Caco-2 (cell line): Measurements from ENCODE around the gene TMPRSS15. TPM values are rescaled to one million over a fixed set of nuclear protein-coding genes. Genes with fewer than 3 reads are reported as not detected.

Experiments
- BruUV-seq: library from RNA; stranded (reverse); fragments of 400-500 nt; replicated peaks from 2 replicates; lab custom pipeline; 2021; lab: Mats Ljungman, UMichigan
- CTCF ChIA-PET: fragments of 300-600 bp; sonication (Branson Sonifier 250); formaldehyde crosslinking; loops from one replicate; lab custom pipeline; 2022; ENCODE audit warnings: antibody characterized with exemption; lab: Charles Lee
- POLR2A ChIA-PET: fragments of 300-600 bp; sonication (Branson Sonifier 250); formaldehyde crosslinking; loops from one replicate; lab custom pipeline; 2022; ENCODE audit warnings: antibody characterized with exemption; lab: Charles Lee
- DNase-seq, 2 experiments: peaks; one replicate each; pipeline versions ENCODE4 v3.0.0 to v3.0.0-alpha.2; 2020 to 2022
- H3K27me3 ChIP-seq: replicated peaks from 2 replicates; pipeline ENCODE4 v1.6.0; 2011; ENCODE audit warnings: low read length; ENCODE audit not compliant: control insufficient read depth, insufficient read depth
- H3K36me3 ChIP-seq: 2 replicates; pipeline ENCODE4 v1.5.1; 2011; ENCODE audit warnings: low read length; ENCODE audit not compliant: control insufficient read depth, insufficient read depth
- H3K4me1 ChIP-seq: fragments of 250-450 bp; sonication (Bioruptor Pico); 2 replicates; pipeline ENCODE4 v1.5.1; 2020; ENCODE audit warnings: mild to moderate bottlenecking
- H3K4me3 ChIP-seq: 2 replicates; pipeline ENCODE4 v1.5.1; 2011; ENCODE audit warnings: low read depth, mild to moderate bottlenecking, control low read depth, low read length
- H3K9me3 ChIP-seq: fragments of 250-450 bp; sonication (Bioruptor Pico); 2 replicates; pipeline ENCODE4 v1.5.1; 2020; ENCODE audit warnings: mild to moderate bottlenecking, moderate library complexity
- H3K27ac Mint-ChIP-seq: one replicate; pipeline ENCODE4 v1.8.0; 2022; ENCODE audit warnings: mixed read lengths; ENCODE audit not compliant: unreplicated experiment
- H3K27me3 Mint-ChIP-seq: one replicate; pipeline ENCODE4 v1.8.0; 2022; ENCODE audit warnings: mixed read lengths; ENCODE audit not compliant: insufficient read depth, unreplicated experiment
- H3K36me3 Mint-ChIP-seq: one replicate; pipeline ENCODE4 v1.8.0; 2022; ENCODE audit warnings: mild to moderate bottlenecking, mixed read lengths; ENCODE audit not compliant: insufficient read depth, unreplicated experiment
- H3K4me1 Mint-ChIP-seq: one replicate; pipeline ENCODE4 v1.8.0; 2022; ENCODE audit warnings: low read depth, mixed read lengths; ENCODE audit not compliant: unreplicated experiment
- H3K4me3 Mint-ChIP-seq: one replicate; pipeline ENCODE4 v1.8.0; 2022; ENCODE audit warnings: mild to moderate bottlenecking, moderate library complexity, mixed read lengths; ENCODE audit not compliant: unreplicated experiment
- H3K9me3 Mint-ChIP-seq: one replicate; pipeline ENCODE4 v1.8.0; 2022; ENCODE audit warnings: mixed read lengths; ENCODE audit not compliant: unreplicated experiment
- CTCF ChIP-seq, 2 experiments: fragments of 200-600 bp in 1 of 2; IDR thresholded peaks; 1 replicate in 1 of 2; 2 replicates in 1 of 2; pipeline versions ENCODE4 v1.5.1 to v1.8.0; 2011 to 2022; ENCODE audit warnings: antibody characterized with exemption in 1 of 2, control low read depth in 1 of 2, inconsistent platforms in 1 of 2, low read depth in 1 of 2, low read length in 1 of 2, mild to moderate bottlenecking in 1 of 2, moderate library complexity in 1 of 2; ENCODE audit not compliant: insufficient read depth in 1 of 2, severe bottlenecking in 1 of 2, unreplicated experiment in 1 of 2
- intact Hi-C: fragments of 100-400 bp; cut with micrococcal nuclease; formaldehyde crosslinking; loops from one replicate; pipeline ENCODE4 v1.10.0; 2022; ENCODE audit not compliant: unreplicated experiment
- total RNA-seq: library from RNA; stranded (reverse); gene quantifications from 2 replicates; pipeline ENCODE4 v1.2.3, GENCODE V29; 2022

The TMPRSS15 gene
- total RNA-seq, 1 experiment from 2014 or later: not detected

GRCh38 chr21:18267496-18267895 lies 136.1 kb downstream of the TMPRSS15 start:
- Mint-ChIP-seq H3K27me3 (peaks cover 5% of the 10 kb centered on the region), H3K4me3 (no peak overlapping the region), H3K9me3 (no peaks in the 10 kb centered on the region), H3K27ac (no peak overlapping the region), H3K36me3 (no peaks in the 10 kb centered on the region), H3K4me1 (no peaks in the 10 kb centered on the region)
- CTCF ChIA-PET: no interaction called here
- H3K4me3 ChIP-seq: no peak overlapping the region
- H3K9me3 ChIP-seq: no peaks in the 10 kb centered on the region
- H3K36me3 ChIP-seq: no peaks in the 10 kb centered on the region
- no peaks in the 10 kb centered on the region for H3K27me3 ChIP-seq
- DNase-seq: no peak
- no TSS peak for BruUV-seq
- POLR2A ChIA-PET: no interaction called here
- intact Hi-C loops: no loop called here
- no peaks in the 10 kb centered on the region for H3K4me1 ChIP-seq
- TF ChIP-seq CTCF (IDR thresholded peaks at IDR 0.05; ENCODE audit: insufficient read depth in 1 of 2, low read depth in 1 of 2, low read length in 1 of 2, severe bottlenecking in 1 of 2, unreplicated experiment in 1 of 2): no peak

- no peaks in the 10 kb centered on the region for H3K27me3 ChIP-seq
- no peaks in the 10 kb centered on the region for H3K36me3 ChIP-seq
- CTCF ChIA-PET: no interaction called here
- DNase-seq: no peak
- H3K4me3 ChIP-seq: no peak overlapping the region
- no peak for TF ChIP-seq CTCF (IDR thresholded peaks at IDR 0.05; ENCODE audit: insufficient read depth in 1 of 2, low read depth in 1 of 2, low read length in 1 of 2, severe bottlenecking in 1 of 2, unreplicated experiment in 1 of 2)
- H3K9me3 ChIP-seq: no peaks in the 10 kb centered on the region
- no peaks in the 10 kb centered on the region for H3K9me3 Mint-ChIP-seq
- no peaks in the 10 kb centered on the region for H3K36me3 Mint-ChIP-seq
- H3K4me1 Mint-ChIP-seq: no peaks in the 10 kb centered on the region
- intact Hi-C loops: no loop called here
- H3K27ac Mint-ChIP-seq: no peak overlapping the region
- H3K27me3 Mint-ChIP-seq: peaks cover 5% of the 10 kb centered on the region
- no peaks in the 10 kb centered on the region for H3K4me1 ChIP-seq
- BruUV-seq: no TSS peak
- H3K4me3 Mint-ChIP-seq: no peak overlapping the region
- POLR2A ChIA-PET: no interaction called here
These were observed 137.6 kb downstream of the TMPRSS15 start for GRCh38 chr21:18265944-18266343.

DNA sequence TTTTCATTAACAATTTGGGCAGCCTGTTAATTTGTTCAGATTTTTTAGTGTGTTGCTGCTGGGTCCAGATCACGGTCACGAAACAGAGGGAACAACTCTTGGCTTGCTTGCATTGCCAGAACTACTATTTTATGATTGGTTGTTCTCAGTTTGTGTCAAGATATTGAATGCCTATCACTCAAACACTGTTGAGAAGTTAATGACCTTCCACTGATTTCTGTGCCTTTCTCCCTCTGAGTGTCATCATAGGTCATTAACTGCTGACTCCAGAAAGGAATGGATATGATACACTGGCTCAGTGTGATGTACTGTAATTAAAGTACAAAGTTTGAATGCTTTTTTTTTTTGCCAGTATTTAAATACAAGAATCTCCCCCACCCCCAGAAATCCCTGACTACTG lies 149.8 kb downstream of the TMPRSS15 start:
- POLR2A ChIA-PET: no interaction called here

More for the DNA sequence above, 149.8 kb downstream of the TMPRSS15 start:
- intact Hi-C loops: no loop called here
- Mint-ChIP-seq H3K4me3 (no peak overlapping the region), H3K4me1 (no peaks in the 10 kb centered on the region), H3K27me3 (peaks cover 3% of the 10 kb centered on the region), H3K27ac (no peak overlapping the region), H3K36me3 (no peaks in the 10 kb centered on the region), H3K9me3 (no peaks in the 10 kb centered on the region)
- no peaks in the 10 kb centered on the region for H3K36me3 ChIP-seq
- CTCF ChIA-PET: no interaction called here
- H3K9me3 ChIP-seq: no peaks in the 10 kb centered on the region
- H3K4me1 ChIP-seq: no peaks in the 10 kb centered on the region
- TF ChIP-seq CTCF (IDR thresholded peaks at IDR 0.05; ENCODE audit: insufficient read depth in 1 of 2, low read depth in 1 of 2, low read length in 1 of 2, severe bottlenecking in 1 of 2, unreplicated experiment in 1 of 2): no peak
- H3K4me3 ChIP-seq: no peak overlapping the region
- no peak for DNase-seq
- no TSS peak for BruUV-seq
- no peaks in the 10 kb centered on the region for H3K27me3 ChIP-seq
